GM21515 (cell line): ENCODE data around the gene PSMB2.

Experiments used
- ATAC-seq: cut with Tn5 transposase; IDR thresholded peaks from one replicate; pipeline ENCODE4 v1.9.1; 2021; ENCODE audit not compliant: unreplicated experiment

PSMB2 gene

DNA sequence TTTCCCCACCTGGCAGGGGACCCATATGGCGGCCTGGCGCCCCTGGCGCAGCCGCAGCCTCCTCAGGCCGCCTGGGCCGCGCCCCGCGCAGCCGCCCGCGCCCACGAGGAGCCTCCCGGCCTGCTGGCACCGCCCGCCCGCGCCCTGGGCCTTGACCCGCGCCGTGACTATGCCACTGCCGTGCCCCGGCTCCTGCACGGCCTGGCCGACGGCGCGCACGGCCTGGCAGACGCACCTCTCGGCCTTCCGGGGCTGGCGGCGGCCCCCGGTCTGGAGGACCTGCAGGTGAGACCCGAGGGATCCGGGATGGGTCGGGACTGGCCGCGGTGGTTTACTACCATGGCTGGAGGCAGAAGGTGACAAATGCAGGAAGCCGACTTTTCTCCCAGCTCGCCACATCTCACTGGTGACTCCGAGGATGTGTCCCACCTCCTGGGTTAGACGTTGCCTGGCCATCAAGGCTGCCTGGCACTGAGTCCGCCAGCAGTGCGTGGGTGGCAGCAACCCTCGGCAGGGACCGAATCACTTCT is 67.1 kb downstream of the PSMB2 start:
- no peak for ATAC-seq

DNA sequence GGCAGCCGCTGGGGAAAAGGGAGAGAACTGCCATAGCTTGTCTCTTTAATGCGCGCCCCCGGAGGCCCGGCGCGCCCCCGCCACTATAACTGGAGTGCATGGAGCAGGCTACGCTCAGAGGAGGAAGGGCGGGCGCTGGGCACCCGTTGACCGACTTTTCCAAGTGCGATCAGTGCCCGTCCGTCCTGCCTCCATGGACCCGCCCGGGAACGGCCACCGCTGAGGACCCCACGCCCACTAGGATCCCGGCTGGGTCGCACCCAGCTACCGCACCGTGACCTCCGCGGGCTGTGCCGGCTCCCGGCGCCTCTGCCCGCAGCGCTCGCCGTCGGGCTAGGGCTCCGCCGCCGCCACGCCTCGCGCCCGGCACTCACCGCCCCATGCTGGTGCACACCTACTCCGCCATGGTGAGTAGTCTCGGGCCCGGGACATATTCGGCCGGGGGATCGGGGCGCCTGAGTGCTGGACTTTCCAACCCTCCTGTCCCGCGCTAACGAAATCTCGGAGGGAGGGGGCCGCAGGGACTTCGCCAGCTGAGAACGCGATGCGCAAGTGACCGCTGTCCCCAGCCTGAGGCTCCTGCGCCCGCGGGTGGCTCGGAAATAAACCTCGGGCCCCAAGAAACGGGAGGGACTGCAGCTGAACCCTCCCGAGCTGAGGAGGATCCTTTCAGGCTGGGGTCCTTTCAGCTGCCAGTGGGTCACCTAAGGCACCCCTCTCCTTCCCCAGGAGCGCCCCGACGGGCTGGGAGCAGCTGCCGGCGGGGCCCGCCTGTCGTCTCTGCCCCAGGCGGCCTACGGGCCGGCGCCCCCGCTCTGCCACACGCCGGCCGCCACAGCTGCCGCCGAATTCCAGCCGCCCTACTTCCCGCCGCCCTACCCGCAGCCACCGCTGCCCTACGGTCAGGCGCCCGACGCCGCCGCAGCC is 67.9 kb downstream of the PSMB2 start, which contains the start of gene TFAP2E:
Gene TFAP2E (plus strand): TSS at position 117 of the 927 bp plus-strand sequence. CDS start 264 bp downstream, at position 381.
- no peak for ATAC-seq

DNA sequence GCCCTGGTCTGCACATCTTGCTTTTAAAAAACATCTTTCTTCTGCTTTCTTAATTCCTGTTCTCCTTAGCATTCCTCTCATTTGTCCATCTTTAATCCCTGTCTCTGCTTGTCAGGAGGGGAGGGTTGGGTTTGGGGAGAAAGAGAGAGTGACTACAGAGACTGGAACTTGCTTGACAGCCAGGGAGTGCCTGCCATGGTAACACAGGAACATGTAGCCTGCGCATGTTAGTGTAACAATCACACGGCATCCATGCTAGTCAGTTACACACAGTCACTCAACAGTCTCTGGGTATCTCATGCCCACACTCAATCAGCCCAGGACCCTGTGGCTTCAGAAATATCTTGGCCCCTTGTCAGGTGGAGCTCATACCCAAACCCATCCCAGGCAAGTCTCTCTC is 69.0 kb downstream of the PSMB2 start:
- no peak for ATAC-seq

DNA sequence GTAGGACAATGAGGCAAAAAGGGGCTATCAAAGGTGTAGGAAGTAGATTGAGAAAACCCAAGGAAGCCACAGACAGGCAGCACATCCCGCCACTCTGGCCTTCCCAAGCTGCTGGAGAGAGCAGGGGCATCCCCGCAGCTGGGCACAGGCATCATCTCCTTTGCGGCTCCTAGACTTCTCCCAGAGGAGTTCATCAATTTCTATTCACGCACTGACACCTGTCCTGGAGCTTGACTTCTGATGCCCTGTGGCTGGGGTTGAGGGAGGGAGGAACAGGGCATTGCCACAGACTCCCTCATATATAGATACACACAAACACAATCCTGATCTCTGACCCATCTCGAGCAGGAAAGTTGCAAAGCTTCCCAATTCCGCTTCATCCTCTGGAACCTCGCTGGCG is 70.1 kb downstream of the PSMB2 start:
- ATAC-seq, result no peak

GRCh38 chr1:35570589-35571137 is 70.7 kb downstream of the PSMB2 start:
- ATAC-seq, result no peak

GRCh38 chr1:35569936-35570335 is 71.4 kb downstream of the PSMB2 start:
- ATAC-seq, result no peak

GRCh38 chr1:35568975-35569395 is 72.3 kb downstream of the PSMB2 start:
- no peak for ATAC-seq

- no peak for ATAC-seq
Measured at GRCh38 chr1:35567947-35568558, 73.3 kb downstream of the PSMB2 start.

DNA sequence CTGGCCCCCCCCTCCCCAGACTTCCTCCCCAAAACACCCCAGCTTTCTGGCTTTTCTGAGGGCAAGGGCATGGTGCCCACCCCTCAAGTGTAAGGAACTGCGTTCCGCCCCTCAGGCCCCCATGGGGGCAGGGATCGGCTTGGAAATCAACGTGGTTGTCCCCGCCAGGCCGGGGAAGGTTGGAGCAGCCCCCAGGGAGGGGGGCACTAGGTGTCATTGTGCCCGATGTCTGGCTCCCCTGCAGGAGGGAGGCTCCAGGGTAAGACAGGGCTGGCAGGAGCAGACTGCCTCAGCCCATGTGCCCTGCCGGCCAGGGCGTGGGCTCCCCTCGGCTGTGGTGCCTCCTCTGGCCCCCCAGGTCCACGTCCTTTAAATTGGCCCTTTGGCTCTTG is 75.6 kb downstream of the PSMB2 start:
- ATAC-seq, result no peak

- ATAC-seq, result no peak
Measured at GRCh38 chr1:35564884-35565741, 76.2 kb downstream of the PSMB2 start.

DNA sequence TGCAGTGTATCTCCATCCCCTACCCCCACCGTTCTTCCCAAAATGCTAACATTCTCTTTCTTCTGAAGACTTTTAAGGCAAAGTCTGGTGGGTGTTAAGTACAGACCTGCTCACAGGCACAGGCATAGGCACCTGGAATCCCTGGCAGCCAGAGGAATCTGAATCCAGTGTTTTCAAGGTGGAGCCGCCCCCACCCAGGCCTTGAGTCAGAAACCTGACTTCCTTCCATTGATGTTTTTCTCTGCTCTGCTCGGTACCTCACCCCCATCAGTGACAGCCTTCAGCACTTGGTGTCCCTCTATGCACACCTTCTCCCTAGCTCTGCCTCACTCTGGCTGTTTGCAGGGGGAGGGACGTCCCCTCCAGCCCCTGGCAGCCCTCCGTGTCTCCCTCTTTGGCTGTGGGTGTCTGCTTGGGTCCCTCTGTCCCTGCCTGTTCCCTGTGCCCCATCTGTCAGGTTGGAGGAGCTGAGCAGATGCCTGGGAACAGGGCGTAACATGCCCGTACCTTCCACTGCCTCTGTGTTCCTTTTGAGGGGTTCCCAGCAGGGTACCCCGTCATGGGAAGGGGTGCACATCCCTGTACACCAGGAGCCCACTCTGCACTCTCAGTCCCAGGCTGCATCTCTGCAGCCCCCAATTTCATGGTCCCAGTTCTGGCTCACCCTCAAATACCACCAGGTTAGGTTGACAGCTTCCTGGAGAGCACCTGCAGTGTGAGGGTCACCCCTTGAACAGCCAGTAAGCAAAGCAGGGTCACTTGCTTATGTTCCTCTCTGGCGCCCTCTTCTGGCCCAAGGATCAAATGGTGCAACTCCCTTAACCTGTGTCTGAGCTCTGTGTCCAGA is 77.1 kb downstream of the PSMB2 start:
- ATAC-seq, result no peak

DNA sequence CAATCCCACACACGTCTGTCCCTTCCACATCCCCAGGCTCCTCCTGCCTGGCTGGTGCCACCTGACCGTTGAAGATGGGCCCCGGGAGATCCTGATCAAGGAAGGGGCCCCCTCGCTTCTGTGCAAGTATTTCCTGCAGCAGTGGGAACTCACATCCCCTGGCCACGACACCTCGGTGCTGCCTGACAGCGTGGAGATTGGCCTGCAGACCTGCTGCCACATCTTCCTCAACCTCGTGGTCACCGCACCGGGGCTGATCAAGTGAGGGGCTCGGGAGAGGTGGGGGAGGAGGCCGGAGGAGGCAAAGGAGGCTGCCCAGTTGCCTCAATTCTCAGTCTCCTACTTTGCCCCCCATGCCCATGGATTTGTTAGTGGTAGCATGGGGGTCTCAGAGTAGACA is 78.2 kb downstream of the PSMB2 start:
- ATAC-seq, result no peak

DNA sequence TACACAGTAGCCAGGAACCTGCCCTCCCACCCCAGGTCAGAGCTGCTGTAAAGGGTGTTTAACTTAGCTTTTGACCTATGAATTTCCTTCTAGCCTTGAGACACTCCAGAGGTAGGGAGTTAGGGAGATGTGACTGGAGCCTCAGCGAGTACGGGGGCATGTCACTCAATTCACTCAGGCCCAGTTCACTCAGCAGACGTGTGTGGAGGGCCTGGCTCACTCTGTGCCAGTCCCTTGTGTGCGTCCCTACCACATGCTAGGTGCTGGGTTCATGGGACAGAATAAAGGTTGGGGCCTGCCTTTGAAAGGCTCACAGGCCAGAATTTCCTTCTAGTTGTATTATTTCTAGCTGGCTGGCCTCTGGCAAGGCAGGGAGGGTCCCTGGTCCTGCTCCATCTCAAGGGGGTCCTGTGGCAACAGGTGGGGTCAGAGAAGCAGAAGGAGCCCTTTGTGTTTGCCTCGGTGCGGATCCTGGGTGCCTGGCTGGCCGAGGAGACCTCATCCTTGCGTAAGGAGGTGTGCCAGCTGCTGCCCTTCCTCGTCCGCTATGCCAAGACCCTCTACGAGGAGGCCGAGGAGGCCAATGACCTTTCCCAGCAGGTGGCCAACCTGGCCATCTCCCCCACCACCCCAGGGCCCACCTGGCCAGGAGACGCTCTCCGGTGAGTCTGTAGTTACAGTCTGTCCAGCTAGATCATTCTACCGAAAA is 79.2 kb downstream of the PSMB2 start:
- ATAC-seq, result no peak

DNA sequence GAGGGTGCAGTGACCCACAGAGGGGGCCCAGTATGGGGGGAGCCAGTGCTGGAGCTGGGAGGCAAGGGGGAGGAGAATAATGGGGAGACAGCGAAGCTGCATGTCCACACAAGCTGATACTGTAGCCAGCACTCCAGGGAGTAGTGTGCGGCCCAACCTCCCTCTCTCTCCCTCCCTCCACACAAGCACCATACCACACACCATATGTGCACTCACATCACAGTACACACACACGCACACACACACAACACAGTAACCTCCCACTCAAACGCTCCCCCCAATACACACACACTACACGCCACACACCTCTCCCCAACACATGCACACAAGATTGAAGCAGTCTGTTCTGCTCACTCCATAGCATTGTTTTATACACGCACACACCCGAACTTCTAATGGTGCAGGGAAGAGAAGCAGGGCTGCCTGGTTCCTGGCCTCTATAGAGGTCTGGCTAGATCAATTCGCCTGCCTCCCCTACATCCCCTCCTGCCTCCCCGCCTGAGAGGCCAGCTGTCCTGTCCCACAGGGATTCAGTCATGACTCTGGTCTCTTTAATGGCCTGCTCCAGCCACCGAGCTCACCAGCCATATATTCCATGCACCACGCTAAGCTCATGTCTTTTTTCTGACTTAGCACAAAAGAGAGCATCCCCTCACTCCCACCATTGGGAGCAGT is 79.9 kb downstream of the PSMB2 start:
- no peak for ATAC-seq

GRCh38 chr1:35560256-35561225 is 80.8 kb downstream of the PSMB2 start:
- no peak for ATAC-seq

GRCh38 chr1:35559317-35559944 is 81.9 kb downstream of the PSMB2 start:
- no peak for ATAC-seq
